ENCODE measurements around the gene SCG3.

GRCh38 chr15:51714162-51714561, 32.9 kb downstream of the SCG3 start:
- TF ChIP-seq CHD2 (IDR thresholded peaks at IDR 0.05; ENCODE audit: low read length, partially characterized antibody): no peak
- TF ChIP-seq, protein P1, sequence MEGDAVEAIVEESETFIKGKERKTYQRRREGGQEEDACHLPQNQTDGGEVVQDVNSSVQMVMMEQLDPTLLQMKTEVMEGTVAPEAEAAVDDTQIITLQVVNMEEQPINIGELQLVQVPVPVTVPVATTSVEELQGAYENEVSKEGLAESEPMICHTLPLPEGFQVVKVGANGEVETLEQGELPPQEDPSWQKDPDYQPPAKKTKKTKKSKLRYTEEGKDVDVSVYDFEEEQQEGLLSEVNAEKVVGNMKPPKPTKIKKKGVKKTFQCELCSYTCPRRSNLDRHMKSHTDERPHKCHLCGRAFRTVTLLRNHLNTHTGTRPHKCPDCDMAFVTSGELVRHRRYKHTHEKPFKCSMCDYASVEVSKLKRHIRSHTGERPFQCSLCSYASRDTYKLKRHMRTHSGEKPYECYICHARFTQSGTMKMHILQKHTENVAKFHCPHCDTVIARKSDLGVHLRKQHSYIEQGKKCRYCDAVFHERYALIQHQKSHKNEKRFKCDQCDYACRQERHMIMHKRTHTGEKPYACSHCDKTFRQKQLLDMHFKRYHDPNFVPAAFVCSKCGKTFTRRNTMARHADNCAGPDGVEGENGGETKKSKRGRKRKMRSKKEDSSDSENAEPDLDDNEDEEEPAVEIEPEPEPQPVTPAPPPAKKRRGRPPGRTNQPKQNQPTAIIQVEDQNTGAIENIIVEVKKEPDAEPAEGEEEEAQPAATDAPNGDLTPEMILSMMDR (IDR thresholded peaks at IDR 0.05): no peak
